ENCODE measurements around the gene SLAMF1.
"Not testable (repeated sequence)": the region's sequence is repeated elsewhere in the genome, so short reads cannot be mapped to it uniquely, and the experiment has no call there.

SLAMF1 gene

DNA sequence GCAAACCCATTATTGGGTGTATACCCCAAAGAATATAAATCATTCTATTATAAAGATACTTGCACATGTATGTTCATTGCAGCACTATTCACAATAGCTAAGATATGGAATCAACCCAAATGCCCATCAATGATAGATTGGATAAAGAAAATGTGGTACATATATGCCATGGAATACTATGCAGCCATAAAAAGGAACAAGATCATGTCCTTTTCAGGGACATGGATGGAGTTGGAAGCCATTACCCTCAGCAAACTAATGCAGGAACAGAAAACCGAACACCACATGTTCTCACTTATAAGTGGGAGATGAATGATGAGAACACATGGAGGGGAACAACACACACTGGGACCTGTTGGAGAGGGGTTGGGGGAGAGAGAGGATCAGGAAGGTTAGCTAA is 83.6 kb downstream of the SLAMF1 start:
- DNase-seq (ENCODE audit: low spot score): not testable (repeated sequence)

DNA sequence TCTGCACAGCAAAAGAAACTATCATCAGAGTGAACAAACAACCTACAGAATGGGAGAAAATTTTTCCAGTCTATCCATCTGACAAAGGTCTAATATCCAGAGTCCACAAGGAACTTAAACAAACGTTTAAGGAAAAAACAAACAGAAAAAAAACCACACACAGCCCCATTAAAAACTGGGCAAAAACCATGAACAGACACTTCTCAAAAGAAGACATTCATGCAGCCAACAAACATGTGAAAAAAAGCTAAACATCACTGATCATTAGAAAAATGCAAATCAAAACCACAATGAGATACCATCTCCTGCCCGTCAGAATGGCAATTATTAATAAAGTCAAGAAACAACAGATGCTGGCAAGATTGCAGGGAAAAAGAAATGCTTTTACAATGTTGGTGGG is 84.1 kb downstream of the SLAMF1 start:
- not testable (repeated sequence) for DNase-seq (ENCODE audit: low spot score)

DNA sequence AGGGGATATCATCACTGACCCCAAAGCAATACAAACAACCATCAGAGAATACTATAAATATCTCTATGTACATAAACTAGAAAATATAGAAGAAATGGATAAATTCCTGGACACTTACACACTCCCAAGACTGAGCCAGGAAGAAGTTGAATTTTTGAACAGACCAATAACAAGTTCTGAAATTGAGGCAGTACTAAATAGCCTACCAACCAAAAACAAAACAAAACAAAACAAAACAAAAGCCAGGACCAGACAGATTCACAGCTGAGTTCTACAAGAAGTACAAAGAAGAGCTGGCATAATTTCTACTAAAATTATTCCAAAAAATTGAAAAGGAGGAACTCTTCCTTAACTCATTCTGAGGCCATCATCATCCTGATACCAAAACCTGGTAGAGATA is 86.0 kb downstream of the SLAMF1 start:
- no peak for DNase-seq (ENCODE audit: low spot score)

DNA sequence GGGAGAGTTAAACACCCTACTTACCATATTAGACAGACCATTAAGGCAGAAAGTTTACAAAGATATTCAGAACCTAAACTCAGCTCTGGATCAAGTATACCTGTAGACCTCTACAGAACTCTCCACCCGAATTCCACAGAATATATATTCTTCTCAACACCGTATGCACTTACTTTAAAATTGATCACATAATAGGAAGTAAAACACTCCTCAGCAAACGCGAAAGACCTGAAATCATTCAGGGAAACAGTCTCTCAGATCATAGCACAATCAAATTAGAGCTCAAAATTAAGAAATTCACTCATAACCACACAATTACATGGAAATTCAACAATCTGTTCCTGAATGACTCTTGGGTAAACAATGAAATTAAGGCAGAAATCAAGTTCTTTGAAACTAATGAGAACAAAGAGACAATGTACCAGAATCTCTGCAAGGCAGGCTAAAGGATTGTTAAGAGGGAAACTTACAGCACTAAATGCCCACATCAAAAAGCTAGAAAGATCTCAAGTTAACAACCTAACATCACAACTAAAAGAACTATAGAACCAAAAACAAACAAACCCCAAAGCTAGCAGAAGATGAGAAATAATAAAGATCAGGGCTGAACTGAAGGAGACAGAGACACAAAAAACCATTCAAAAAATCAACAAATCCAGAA is 86.7 kb downstream of the SLAMF1 start:
- DNase-seq (ENCODE audit: low spot score): no peak

DNA sequence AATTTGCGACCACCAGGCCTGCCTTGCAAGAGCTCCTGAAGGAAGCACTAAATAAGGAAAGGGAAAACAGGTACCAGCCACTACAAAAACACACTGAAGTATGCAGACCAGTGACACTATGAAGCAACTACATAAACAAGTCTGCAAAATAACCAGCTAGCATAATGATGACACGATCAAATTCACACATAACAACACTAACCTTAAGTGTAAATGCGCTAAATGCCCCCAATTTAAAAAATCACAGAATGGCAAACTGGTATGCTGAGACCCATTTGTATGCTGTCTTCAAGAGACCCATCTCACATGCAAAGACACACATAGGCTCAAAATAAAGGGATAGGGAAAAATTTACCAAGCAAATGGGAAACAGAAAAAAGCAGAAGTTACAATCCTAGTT is 87.4 kb downstream of the SLAMF1 start:
- DNase-seq (ENCODE audit: low spot score): not testable (repeated sequence)

DNA sequence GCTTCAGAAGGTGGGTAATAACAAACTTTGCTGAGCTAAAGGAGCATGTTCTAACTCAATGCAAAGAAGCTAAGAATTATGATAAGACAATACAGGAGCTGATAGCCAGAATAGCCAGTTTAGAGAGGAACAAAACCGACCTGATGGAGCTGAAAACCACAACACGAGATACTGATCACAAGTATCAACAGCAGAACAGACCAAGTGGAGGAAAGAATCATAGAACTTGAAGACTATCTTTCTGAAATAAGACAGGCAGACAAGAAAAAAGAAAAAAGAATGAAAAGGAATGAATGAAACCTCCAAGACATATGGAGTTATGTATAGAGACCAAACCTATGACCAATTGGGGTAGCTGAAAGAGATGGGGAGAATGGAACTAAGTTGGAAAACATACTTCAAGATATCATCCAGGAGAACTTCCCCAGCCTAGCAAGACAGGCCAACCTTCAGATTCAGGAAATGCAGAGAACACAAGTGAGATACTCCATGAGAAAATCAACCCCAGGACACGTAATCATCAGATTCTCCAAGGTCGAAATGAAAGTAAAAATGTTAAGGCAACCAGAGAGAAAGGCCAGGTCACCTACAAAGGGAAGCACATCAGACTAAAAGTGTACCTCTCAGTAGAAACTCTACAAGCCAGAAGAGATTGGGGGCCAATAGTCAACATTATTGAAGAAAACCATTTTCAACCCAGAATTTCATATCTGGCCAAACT is 88.0 kb downstream of the SLAMF1 start:
- DNase-seq (ENCODE audit: low spot score): no peak
